D341Med (cell line): Measurements from ENCODE around the gene KRTAP9-8.
"Not testable (repeated sequence)": the region's sequence is repeated elsewhere in the genome, so short reads cannot be mapped to it uniquely, and the experiment has no call there.

ENCODE experiments used
- DNase-seq: peaks from one replicate; pipeline ENCODE4 v3.0.0; 2012; ENCODE audit warnings: low spot score

The KRTAP9-8 gene

GRCh38 chr17:41255381-41256290, 17.8 kb downstream of the KRTAP9-8 start, which contains the start of gene KRTAP9-9:
TSS of gene KRTAP9-9 (plus strand) at chr17:41255384.
- not testable (repeated sequence) for DNase-seq

GRCh38 chr17:41256291-41256685, 18.5 kb downstream of the KRTAP9-8 start:
- no peak for DNase-seq

GRCh38 chr17:41258406-41258805, 20.6 kb downstream of the KRTAP9-8 start:
- no peak for DNase-seq

- no peak for DNase-seq
Observed at GRCh38 chr17:41263212-41263611, 25.4 kb downstream of the KRTAP9-8 start.

GRCh38 chr17:41264599-41264998, 26.8 kb downstream of the KRTAP9-8 start:
- no peak for DNase-seq

- DNase-seq: no peak
Observed at GRCh38 chr17:41265078-41265477, 27.3 kb downstream of the KRTAP9-8 start, which contains the start of gene KRTAP9-6. TSS of gene KRTAP9-6 (plus strand) at chr17:41265378. CDS start at chr17:41265378, 0 bp downstream.

- no peak for DNase-seq
Observed at GRCh38 chr17:41267711-41268110, 29.9 kb downstream of the KRTAP9-8 start.

GRCh38 chr17:41271323-41271722, 33.5 kb downstream of the KRTAP9-8 start:
- DNase-seq: not testable (repeated sequence)

- DNase-seq: no peak
Observed at GRCh38 chr17:41271858-41272257, 34.1 kb downstream of the KRTAP9-8 start.

GRCh38 chr17:41275648-41276190, 37.9 kb downstream of the KRTAP9-8 start, which contains the start of gene KRTAP9-7:
TSS of gene KRTAP9-7 (plus strand) at chr17:41275698. CDS start at chr17:41275698, 0 bp downstream.
- not testable (repeated sequence) for DNase-seq

GRCh38 chr17:41278176-41278955, 40.6 kb downstream of the KRTAP9-8 start:
- DNase-seq: no peak

- no peak for DNase-seq
Observed at GRCh38 chr17:41284043-41284442, 46.2 kb downstream of the KRTAP9-8 start.

- DNase-seq: no peak
Observed at GRCh38 chr17:41284546-41284945, 46.7 kb downstream of the KRTAP9-8 start.

- no peak for DNase-seq
Observed at GRCh38 chr17:41287050-41287449, 49.3 kb downstream of the KRTAP9-8 start.
